K562 treated with DMSO at 1 percent for 4 hours (cell line): ENCODE results near the gene HOXA5. TPM values are rescaled to one million over a fixed set of nuclear protein-coding genes. Genes with fewer than 3 reads are reported as not detected.

Experiments used
- total RNA-seq: library from RNA; unstranded; fragments of 300-600 nt; gene quantifications from 2 replicates; pipeline ENCODE4 v1.2.3, GENCODE V29; 2022; ENCODE audit not compliant: insufficient read depth

Gene HOXA5
- total RNA-seq: not detected in 2 replicates

DNA sequence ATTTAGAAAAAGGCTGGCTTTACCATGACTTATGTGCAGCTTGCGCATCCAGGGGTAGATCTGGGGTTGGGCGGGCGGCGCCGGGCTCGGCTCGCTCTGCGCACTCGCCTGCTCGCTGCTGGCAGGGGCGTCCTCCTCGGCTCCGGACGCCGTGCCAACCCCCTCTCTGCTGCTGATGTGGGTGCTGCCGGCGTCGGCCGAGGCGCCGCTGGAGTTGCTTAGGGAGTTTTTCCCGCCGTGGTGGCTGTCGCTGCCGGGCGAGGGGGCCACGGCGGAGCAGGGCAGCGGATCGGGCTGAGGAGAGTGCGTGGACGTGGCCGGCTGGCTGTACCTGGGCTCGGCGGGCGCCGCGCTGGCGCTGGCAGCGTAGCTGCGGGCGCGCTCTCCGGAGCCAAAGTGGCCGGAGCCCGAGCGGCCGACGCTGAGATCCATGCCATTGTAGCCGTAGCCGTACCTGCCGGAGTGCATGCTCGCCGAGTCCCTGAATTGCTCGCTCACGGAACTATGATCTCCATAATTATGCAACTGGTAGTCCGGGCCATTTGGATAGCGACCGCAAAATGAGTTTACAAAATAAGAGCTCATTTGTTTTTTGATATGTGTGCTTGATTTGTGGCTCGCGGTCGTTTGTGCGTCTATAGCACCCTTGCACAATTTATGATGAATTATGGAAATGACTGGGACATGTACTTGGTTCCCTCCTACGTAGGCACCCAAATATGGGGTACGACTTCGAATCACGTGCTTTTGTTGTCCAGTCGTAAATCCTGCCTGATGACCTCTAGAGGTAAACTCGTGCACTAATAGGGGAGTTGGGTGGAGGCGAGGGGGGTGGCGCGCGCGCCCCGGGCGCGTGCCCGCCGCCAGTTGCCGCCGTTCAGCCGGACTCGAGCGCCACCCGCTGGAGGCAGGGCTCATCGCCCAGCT, at the start of gene HOXA5:
HOXA5 (minus strand) TSS at position 659 of the 927 bp plus-strand sequence; CDS start at position 585, 74 bp downstream.

DNA sequence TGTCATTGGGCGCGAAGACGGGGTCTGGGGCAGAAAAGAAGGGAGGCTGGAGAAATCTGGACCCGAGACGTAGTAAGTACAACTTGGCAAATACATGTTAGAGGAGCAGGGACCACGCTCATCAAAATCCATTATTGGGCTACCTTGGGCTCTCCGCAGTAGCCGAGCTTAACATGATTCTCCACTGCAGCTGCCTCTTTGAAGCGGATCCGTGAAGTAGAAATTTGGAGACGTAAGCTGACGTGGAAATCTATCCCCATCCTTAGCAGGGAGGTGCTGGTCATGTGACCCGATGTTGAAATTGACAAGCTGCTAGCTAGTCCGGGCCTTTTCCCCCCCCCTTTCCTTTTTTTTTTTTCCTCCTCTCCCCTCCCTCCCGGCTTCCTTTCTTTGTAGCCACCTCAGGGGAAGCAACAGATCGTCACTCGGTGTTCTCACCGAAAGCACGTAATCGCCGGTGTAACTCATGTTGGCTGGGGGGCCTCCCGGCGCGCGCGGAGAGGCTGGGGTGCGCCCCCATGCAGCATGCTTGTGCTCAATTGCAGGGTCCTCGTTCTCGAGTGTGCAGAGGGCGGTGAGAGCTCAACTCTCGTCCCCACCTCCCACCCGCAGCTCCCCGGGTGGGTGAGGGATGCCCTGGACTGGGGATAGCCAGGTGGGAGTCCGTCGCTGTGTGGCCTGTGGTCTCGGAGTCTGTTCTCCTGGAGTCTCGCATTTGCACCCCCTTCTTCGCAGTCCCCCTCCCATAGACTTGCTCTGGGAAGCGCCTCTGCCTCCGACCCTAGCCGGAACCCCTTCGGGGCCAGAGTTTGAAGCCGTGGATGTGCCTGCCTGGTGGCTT, 41.8 kb upstream of the HOXA5 start, which contains the start of gene HOXA11:
HOXA11 (minus strand) TSS at position 220 of the 841 bp plus-strand sequence; CDS start at position 132, 88 bp downstream.

DNA sequence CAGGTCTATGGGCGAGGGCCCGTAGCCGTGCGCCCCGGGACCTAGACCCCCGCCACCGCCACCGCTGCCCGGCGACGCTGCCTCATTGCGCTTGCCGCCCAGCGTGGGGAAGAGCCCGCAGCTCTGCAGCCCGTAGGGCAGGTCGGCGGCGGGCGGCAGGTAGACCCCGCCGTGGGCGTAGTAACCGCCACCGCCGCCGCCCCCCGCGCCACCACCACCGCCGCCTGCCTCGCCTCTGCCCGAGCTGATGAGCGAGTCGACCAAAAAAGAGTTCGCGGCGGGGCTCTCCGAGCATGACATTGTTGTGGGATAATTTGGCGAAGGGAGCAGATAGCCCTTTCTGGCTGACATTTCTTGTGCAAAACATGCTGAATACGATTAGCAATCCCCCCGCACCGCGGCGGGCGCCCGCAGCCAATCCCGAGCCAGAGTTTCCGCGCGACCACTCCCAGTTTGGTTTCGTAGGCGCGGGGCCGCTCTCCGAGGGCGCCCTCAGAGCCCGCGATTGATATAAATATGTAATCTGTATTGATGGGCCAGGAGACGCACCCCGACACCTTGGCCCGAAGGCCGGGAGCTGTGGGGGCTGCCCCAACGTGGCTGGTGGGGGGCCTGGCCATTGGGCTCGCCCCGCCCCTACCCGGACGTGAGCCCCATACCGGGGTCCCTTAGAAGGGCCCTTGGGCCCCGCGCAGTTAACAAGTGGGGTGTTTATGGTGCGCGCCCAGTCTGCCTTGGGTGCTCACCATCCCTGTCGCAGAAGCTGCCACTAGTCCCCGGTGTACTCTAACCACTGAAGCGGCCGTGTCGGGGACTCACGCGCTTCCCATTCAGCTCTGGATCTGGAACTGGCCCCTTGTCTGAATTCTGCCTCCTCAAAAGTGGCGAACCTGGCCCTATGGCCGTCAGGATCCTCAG, 30.7 kb upstream of the HOXA5 start, which contains the start of gene HOXA10:
HOXA10 (minus strand) TSS at position 365 of the 918 bp plus-strand sequence; CDS start at position 351, 14 bp downstream.

DNA sequence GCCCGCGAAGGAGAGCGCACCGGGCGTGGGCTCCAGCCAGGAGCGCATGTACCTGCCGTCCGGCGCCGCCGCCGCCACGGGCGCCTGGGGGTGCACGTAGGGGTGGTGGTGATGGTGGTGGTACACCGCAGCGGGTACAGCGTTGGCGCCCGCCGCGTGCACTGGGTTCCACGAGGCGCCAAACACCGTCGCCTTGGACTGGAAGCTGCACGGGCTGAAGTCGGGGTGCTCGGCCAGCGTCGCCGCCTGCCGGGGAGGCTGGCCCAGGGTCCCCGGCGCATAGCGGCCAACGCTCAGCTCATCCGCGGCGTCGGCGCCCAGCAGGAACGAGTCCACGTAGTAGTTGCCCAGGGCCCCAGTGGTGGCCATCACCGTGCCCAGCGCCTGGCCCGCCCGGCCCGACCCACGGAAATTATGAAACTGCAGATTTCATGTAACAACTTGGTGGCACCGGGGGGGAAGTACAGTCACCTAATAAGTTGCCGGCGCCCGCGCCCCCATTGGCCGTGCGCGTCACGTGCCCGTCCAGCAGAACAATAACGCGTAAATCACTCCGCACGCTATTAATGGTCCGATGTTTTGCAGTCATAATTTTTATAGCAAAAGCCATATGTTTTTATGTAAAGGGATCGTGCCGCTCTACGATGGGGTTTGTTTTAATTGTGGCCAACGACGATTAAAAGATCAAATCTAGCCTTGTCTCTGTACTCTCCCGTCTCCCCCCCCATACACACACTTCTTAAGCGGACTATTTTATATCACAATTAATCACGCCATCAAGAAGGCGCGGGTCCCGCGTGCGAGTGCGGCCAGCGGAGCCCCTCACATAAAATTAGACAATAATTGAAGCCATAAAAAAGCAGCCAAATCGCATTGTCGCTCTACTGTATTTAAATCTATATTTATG, 21.9 kb upstream of the HOXA5 start, which contains the start of gene HOXA9:
HOXA9 (minus strand) TSS at position 449 of the 907 bp plus-strand sequence; CDS start at position 369, 80 bp downstream.

DNA sequence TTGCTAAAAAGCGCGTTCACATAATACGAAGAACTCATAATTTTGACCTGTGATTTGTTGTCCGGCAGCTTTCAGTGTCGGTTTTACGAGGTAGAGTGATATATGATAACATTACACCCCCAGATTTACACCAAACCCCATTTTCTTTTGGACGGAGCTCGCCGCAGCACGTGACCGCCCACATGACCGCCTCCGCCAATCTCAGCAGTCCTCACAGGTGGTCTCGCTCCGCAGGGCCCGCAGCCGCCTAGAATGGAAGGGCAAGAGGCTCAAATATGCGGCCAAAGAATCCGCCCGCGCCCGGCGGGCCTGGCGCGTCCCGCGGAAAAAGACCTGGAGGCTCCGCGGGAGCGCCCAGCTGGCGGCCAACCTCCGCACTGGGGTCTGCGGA, 13.0 kb upstream of the HOXA5 start, which contains the start of gene HOXA7:
HOXA7 (minus strand) TSS at position 168 of the 391 bp plus-strand sequence; CDS start at position 38, 130 bp downstream.

DNA sequence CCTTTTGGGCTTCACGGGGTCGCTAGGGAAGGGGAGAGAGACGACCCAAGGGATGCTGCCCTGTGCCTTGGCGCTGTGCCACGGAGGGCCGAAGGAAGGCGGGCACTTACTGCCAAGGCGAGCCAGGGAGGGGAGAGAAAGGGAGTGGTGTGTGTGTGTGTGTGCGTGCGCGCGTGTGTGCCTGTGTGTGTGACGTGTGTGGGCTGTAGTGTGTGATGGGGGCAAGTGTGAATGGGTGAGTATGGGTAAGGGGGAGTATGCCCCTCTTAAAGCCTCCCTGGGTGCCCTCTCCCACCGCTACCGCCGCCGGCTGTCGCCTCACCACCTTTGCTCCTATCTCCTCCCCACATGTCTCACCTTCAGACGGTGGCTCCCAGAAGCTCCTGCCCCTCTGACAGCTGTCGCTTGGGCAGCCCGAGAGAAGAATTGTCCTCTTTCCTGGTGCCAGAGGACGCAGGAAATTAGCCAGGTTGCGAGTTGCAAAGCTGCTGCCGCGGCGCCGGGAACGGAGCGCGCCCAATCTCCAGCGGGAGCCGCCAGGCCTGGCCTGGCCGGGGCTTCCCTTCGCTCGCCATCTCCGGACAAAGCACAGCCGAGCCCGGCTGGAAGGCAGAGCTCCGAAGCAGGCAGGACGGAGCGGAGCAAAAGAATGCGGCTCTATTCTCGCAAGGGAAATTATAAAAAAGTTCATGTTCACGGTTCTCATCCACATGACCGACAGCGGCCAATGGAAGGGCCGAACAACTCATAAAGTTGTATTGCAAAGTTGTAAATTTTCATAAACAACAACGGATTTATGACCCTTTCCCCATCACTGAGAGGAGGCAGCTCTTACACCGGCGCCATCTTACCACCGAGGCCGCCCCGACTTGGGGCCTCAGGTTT, 8.7 kb upstream of the HOXA5 start, which contains the start of gene HOXA3:
HOXA3 (minus strand) TSS at position 653 of the 885 bp plus-strand sequence. CDS start 41,943 bp downstream, outside the sequence.

DNA sequence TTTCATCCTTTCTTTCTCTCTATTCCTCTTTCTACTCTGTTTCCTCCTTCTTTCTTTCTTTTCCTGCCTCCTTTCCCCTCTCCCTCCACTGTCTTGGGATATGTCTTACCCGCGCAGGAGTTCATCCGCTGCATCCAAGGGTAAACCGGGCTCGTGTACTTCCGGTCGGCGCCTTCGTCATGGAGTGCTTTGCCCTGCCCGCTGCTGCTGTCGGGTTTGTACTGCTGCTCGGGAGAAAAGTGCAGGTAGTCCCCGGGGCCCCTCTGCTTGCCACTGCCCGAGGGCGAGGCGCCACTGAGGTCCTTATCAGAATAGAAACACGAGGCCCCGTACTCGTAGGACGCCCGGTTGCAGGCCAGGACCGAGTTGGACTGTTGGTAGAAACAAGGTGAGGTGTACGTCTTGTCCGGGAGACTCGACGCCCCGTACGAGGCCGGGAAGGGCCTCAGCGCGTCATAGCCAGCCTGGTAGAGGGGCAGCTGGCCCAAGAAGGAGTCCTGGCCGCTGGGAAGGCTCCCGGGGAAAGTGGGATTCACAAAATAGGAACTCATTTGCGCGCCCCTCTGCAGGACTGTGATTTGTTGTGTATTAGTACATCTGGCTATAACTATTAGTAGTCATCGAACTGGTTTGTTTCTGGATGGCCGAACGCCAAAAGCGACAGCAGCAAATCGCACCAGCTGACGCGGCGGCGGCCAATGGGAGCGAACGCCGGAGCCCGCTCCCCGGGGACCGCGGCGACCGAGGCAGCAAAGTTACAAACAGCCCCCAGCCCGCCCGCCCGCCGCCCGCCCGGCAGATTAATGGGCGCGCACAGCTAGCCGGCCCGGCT, 3.9 kb upstream of the HOXA5 start, which contains the start of gene HOXA6:
HOXA6 (minus strand) TSS at position 576 of the 832 bp plus-strand sequence; CDS start at position 551, 25 bp downstream.

DNA sequence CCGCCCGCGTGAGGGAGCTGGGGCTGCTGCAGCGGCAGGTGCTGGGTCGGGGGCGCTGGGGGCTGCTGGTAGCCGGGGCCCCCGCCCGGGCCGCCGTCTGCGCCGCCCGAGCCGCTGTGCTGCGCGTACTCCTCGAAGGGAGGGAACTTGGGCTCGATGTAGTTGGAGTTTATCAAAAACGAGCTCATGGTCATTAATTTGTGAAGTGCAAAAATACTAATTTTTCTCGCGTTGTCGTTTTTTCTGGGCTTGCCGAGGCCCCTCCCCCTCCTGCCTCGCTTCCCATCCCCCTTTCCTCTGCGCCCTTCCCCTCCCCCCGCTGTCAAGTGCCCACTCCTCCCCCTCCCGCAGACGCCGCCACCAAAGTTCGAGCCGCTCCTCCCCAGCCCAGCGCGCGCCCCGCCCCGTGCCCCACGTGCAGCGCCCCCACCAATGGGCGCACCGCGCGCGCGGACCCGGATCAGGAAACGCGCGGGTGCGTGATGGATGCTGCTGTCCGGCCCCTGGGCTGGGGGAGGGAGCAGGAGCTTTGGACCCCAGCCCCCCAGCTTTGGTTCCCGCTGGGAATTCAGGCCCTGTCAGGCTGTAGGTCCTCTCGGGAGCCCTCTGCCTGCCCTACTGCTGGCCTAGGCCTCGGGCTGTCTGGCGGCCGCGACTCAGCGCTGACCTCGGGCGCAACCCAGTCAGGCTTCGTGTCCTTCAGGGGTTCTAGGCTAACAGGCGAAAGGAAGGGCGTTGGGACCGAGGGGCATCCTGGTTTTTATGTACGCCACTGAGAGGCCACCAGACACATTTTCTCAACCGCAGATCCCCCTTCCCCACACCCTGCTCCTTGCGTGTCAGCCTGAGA, 12.7 kb downstream of the HOXA5 start, which contains the start of gene HOXA4:
HOXA4 (minus strand) TSS at position 218 of the 850 bp plus-strand sequence; CDS start at position 194, 24 bp downstream.

DNA sequence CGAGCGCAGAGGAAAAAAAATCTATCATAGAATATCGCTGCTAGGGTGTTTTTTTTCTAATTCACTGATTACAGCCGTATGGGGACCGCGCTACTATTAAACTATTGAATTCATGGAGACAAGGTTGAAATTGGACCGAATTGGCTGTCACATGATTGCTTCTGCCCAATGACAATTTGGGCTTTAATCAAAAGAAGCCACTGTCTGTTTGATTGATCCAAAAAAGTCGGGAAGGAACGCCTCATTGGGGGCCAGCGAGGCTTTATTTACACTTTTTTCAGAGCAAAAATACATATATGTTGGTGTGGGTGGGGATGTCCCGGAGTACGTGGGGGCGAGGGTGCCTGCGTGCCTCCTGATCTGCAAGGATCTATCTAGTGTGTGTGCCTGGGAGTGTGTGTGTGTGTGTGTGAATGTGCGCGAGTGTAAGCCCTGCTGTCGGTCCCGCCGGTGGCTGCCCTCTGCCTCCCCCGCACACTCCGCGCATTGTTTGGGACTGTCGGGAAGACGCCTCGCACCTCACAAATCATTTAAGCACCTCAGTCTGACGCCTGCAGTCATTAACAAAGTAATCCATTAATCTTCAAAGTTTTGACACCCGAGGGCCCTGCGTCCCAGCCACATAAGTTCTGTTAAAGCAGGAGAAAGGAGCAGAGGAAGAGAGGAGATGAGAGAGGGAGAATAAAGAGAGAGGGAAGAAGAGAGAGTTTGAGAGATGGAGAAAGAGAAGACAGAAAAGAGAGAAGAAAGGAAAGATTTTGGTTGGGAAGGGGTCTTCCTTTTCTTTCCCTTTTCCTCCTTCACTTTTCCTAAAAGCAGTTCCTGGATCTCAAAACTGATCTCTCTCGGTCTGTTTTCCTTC, 40.7 kb downstream of the HOXA5 start, which contains the start of gene HOXA2:
HOXA2 (minus strand) TSS at position 103 of the 862 bp plus-strand sequence. CDS start 183 bp downstream, outside the sequence.

DNA sequence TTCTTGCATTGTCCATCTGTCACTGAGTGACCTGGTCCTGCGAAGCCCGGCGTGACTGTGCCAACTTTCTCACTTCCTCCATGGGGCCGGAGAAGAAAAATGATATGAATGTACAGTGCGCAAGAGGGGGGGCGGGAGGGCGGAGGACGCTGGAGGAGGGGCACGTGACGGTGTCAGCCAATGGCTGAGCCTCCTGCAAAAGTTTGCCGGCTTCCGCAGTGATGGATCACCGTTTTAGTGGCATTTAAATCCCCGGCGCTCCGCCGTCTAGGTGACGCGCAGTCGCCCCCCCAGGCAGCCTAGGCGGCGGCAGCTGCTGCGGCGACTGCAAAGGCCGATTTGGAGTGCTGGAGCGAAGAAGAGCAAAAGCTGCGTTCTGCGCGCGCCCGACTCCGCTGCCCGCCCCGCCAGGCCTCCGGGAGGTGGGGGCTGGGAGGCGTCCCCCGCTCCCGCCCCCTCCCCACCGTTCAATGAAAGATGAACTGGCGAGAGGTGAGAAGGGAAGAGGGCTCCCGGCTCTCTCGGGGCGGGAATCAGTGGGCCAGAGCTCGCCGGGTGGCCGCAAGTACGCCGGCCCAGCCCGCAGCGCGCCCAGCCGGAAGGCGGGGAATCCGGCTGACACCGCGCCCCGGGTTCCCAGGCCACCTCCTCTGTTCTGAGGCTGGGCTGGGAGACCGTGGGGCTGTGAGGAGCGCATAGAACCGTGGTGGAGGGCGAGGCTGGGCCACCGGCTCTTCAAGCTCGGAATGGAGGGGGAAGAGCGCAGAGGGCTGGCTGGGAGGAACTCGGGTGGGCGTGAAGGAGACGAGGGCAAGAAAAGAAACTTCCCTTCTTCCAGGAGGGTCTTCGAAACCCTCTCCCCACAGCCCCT, 47.3 kb downstream of the HOXA5 start, which contains the start of gene HOXA1:
HOXA1 (minus strand) TSS at position 104 of the 871 bp plus-strand sequence; CDS start at position 16, 88 bp downstream.

